HG02623 (cell line): ENCODE results near the gene HOXA5.

Source experiments
- ATAC-seq: cut with Tn5 transposase; IDR thresholded peaks from one replicate; pipeline ENCODE4 v1.9.1; 2021; ENCODE audit warnings: moderate library complexity; ENCODE audit not compliant: unreplicated experiment

HOXA5 gene

DNA sequence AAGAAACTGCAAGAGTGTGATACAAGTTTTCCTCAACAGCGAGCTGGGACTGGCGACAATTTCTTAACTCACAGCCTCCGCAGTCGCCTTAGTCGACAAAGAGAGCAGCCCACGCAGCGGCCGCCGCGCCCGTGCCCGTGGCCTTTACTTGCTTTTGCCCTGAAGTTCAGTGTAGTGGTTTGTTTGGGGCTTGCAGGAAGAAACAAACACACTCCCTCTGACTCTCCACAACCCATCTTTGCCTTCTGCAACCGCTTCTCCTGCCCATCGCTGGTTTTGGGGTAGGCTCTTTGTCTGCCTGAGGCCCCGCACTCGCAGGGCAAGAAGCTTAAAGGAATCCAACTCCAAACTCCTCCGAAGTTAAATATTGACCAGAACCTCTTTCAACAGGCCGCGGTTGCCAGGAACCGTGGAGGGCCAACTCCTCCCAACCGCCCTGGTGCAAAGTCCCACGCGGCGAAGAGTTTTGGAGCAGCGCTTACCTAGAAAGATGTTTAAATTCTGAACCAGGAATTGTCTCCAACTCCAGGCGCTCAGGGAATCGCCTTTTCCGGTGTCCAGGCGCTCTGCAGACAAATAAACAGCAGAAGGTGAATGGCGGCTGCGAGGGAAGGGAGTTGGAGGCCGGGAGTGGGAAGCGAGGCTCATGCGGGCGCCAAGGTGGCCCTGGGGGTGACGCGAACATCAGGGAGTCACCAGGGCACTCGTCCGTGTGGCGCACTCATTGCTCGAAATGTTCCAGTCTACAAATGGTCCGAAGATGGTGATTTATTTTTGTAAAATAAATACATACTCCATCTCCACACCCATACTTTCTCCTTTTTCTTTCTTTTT lies 21.2 kb downstream of the HOXA5 start:
- no peak for ATAC-seq

DNA sequence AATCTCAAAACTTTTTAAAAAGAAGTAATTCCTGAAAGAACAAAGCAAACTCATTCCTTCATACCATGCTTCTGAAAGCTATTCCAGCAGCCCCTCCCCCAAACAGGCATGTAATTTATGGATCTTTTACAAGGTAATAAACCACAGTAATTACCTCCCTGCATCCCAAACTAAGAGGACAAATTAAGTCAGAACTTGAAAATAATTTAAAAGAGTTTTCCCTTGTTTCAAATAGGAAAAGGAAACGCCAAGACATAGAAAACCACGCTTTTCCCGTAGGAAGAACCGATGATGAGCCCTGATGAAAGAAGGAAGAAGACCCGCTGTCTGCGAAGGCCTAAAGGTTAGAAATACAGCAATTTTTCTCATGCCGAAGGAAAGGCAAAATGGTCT lies 21.8 kb downstream of the HOXA5 start:
- ATAC-seq: no peak

DNA sequence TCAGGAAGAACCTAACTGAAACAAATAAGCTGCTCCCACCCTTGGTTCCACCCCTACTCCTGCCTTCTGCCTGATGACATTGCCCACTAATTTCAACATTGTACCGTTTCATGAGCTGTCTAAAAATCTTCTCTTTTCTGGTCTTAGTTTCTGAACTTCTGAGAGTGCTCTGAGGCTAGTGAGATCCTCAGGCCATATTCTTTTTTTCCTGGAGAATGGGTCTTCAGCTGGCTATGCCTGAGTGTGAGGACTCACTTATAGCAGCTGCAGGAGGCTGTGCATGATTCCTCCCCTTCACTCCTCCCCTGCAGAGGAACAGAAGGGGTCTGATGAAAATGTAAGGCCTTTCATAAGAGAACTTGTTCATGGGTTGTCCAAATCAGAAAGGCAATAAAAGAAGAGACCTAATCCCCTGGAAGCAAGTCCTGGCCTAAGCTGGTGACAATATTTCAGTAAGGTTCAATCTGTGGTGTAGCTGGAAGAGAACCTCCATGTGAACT lies 24.0 kb downstream of the HOXA5 start:
- no peak for ATAC-seq

DNA sequence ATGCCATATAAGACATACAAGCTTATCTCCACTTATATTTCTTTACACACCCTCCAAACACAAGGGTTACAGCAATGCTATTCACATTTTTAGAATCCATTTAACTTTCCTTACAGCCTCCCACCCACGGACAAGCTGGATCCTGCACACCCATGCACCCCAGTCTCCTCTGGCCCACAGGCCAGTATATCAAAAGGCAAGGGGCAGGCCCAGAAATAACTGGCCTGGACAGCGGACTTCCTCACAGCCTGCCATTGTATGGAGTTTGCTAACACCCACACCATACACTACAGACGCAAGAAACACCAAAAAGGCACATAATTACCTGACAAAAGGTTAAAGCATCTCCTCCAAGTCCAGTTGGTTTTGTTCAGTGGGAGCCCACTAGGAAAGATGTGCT lies 24.9 kb downstream of the HOXA5 start:
- ATAC-seq: no peak

DNA sequence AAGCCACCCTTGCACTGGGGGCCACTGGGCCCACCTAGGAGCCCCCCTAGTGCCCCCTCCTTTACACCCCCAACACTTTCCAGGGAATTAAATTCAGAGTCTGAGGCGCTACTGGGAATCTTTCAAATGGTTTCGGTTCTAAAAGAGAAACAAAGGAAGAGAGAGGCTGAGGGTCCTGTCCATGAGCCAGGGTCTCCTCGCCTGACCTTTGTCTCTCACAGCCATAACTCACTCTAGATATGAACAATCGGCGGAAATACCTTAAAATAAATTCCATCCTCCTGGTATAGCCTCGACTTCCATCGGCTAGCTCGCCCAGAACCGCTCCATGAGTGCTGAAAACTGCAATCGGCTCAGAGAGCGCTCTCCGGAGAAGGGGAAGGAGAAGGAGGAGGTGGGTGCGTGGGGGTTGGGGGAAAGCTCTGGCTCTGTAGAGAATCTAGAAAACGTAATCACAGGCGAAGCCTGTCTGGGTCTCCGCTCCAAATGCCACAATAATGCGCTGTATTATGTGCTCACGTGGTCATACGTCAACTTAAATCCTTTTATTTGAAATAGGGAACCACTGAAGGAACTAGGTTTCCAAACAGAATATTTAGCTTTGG lies 25.5 kb downstream of the HOXA5 start:
- no peak for ATAC-seq

DNA sequence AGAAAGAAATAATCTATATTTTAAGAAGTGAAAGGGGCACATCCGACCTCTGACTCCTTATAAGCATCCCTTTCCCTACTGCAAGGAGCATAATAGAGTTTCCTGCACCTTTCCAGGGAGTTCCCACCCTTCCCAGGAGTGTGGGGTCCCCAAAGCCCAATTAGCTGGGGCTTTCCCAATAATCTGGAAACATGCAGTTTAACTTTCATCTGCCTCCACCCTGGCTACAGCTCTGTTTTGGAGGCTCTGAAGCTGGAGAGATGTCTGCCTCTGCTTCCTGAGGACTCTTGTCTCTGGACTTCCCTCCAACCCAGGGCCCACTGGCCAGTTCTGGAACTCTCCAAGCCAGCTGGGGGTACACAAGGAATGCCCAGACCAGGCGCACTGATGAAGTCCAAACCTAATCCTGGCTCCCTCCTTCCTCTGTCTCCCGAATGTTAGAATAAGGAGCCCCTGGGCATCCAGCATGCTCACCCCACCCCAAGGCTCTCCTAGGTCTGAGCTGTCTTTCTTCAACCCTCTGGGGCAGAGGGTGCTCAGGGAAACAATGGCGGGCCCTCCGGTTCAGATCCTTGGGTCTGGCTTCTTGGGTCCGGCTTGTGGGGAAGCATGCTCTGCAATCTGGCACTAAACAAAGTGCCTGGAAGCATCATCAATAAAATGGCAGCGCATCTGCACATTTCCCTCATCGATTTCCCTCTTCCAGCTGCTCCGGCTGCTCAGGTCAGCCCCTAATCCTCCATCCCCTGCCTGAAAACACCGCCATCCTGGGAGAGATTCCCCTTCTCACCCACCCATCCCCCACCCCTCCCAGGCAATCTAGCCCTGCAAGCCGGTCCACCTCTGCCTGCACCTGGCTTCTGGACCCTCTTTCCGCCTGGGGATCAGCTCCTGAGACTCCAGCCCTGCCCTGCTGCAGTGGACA lies 26.3 kb downstream of the HOXA5 start:
- no peak for ATAC-seq

DNA sequence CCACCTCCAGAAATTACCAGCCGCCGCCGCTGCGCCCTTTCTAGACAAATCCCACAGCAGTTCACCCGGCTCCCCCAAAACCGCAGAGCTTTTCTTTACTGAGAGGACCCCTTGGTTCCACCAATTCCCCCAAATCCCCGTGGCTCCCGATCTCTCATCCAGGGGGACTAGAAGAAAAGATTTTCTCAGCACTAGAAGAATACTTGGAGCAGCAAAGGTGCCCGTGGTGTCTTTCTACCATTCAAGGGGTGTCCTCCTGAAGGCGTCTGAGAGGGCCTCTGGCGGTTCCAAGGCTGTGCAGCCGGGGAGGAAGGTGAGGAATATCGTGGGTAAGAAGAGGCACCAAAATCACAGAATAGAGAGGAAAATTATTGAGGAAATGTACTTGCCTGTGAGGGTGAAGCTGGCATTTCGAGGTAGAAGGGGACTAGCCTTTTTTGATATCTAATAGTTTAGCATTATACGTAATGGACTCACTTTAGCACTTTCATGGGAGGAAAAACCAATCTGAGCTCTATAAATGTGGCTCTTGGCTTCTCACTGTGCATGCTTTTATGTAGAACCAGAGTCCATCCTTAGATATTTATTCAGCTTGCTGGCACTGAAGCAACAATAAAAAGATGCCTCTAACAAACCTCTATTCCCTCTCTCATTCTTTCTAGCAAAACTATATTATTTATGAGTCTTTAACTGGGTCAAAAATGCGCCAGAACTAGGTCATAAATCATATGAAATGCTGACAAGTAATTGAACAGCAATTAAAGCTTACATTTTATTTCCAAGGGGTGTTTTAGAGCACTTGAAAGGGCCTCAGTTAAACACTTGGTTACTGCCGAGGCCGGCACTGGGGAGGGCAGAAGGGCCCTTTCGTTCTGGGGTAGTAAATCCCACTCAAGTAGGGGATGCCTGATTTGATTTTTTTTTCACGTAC lies 27.2 kb downstream of the HOXA5 start:
- ATAC-seq: no peak

DNA sequence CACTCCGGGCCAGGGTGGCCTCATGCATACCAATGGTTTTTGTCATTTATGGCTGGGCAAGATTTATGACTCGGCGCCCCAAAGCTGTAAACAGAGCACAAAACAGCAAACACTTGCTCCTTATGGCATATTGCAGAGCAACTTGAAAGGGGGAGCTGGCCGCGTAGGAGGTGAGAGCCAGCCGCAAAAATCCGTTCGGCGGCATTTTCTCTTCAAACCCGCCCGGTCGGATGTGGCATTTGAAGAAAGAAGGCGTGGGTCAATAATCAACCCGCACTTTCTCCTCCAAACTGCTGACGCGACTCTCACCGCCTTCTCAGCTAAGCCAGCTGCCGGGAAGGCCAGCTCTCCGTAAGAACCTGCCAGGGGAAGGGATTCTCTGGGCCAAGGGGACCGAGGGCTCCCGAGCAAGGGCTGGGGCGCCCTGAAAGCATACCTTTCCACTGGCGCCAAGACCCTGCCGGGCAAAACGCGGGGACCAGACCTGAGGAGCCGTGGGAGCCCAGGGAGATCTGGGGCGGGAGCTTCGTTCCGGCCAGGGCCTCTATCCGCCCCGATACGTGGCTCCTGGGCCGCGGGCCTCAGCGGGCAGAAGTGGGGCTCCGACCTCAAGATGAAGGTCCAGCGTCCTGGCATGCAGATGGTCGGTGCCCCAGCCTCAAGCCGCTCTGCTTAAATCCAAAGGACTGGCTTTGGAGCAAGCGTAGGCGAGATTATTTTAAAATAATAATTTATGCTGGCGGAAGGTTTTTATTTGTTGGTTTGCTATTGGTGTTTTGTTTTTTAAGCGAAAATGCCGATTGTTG lies 28.1 kb downstream of the HOXA5 start:
- ATAC-seq: no peak

DNA sequence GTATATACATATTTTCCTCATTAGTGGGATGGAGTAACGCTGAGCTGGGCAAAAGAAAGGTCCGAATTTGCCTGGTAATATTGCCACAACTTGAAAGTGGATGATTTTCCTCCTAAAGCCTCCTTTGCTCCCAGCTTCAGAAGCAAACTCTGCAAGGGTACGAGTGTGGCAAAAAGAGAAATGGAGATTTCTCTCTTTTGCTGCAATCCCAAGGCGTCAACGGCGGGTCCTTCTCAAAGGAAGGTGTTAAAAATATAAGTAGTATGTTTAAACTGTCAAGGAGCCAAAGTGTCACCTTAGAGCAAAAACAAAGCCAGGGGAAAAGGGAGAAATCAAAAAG lies 28.6 kb downstream of the HOXA5 start:
- ATAC-seq: no peak

DNA sequence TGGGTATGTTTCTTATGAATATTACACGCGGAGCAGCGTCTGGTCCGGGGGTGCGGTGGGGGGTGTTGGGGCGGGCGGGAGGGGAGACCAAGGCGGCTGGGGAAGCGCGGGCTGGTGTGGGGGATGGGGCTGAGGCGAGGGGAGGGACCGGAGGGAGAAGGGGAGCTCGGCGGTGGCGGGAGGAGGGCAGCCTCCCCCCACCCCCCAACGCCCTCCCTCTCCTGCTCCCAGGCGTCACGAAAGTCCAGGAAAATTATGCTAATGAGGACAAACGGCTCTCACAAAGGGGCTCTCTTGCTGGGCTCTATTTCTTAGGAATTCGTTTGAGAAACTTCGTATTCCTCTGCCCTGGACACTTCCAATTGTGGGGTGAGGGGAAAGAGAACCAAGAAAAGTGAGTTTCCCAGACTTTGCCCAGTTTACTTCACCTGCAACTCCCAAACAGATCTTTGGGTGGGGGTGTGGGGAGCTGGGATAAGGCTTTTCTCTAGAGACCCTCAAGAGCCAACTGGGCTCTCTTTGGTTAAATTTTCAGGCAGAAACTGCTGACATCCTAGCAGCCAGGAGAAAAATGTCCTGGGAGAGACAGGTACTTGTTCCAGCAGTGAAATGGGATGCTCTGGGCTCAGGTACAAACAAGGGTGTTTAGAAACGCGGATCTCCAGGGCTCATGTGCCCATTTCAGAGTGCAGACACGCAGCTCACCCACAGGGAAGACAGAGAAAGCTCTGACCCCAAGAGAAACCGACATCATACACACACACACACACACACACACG lies 29.3 kb downstream of the HOXA5 start:
- ATAC-seq: no peak

DNA sequence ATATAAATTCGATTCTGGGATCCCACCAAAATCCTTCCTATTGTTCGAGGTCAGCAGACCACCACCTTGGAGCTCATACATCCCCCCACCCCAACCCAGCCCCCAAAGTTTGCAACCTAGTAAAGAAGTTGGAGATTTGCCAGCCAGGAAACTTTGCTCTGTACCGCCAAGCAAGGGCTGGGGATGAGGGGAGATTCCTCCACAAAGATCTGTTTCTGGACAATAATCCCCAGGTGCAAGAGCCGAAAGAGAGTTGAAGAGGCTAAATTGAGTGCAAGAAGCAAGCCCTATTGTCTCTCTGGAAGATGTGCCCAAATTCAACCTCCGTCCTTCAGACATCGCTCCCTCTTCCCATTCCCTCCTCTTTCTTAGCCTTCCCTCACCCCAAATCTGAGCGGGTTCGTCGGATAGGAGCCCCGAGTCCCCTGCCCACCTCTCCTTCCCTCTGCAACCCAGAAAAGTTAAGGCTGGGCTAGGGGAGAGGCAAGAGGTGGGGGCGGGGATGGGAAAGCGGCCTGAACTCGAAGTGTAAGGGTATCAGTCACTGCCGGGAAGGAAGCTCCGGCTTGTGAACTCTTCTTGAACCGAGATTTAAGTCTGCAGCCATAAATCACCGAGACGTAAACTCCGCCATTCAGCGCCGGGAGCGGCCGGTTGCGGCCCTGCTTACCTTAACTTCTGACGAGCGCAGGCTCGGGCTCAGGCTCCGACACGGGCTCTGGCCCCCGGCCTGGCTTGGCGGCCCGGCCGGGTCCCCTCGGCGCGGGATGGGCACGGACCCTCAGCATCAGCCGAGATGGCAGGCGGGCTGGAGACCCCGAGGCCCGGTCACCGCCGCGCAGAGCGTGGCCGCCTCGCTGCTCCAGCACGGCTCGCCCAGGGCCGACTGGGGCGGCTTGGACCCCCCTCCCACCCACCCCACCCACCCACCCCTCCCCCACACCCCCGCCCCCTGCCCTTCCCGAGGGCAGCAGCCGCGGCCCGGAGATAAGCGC lies 30.2 kb downstream of the HOXA5 start:
- ATAC-seq: no peak

DNA sequence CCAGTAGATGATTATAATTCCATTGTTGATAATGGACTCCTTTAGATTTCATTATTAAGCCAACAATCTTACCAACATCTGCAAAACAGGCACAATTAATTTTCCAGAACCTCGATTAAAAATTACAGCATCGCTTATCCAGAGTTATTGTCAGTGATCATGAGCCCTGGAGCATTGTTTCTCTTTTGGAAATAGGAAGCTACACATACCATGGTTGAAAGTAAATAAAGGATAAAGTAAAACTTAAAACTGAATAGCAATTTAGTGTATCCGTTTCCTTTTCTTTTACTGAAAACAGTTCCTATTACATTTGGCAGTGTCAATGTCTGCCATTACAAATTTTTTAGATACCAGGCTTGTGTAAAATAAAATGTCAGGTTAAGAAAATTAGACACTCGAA lies 31.1 kb downstream of the HOXA5 start:
- no peak for ATAC-seq

DNA sequence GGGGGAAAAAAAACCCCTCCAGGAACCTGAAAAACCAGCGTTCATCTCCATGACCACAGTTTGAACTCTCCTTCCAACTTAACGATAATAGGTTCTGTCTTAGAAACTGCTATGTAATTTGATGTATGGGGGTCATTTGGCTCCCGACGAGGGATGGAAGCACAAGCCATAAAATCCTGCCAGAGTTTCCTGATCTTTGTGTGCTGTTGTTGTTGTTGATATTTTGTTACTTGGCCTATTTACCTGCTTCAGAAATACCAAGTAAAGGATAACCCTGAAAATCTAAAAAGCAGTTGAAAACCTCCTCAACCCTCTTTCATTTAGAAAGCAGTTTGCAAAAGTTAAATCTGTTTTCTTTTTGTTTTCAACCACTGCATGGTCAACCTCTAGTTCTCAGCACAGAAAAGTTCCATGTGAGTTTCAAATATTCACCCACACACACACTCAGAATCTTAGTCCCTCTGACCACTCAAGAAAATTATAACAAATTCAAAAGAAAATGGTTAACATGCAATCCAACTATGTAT lies 31.7 kb downstream of the HOXA5 start:
- no peak for ATAC-seq

DNA sequence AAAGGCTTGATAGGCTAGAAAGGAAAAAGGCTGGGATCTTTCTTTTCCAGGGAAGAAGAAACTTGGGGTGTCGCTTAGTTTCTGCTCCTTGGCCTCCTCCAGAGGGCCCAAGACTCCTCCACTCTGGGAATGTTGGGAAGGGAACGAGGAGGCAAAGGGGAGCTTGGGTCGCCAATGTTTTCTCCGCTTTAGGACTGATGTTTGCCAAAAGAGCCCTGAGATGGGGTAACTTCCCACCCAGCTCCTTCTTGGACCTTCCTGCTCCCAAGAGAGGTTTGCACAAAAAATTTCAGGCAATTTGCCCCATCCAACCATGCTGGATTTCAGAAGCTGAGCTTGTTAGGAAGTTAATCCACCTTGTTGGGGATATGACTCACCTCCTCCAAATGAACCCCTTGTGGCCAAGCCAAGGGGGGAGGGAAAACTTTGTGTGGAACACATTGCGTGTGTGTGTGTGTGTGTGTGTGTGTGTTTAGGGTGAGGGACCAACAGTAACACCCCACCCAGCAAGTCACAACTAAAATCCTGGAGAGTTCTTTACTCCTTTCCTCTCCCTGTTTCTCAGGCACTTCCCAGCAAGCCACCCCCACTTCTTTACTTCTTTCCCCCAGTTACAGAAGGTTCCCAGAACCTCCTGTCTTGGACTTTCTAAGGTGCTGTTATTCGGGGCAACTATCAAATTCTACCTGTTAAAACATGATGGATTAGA lies 32.3 kb downstream of the HOXA5 start:
- no peak for ATAC-seq

DNA sequence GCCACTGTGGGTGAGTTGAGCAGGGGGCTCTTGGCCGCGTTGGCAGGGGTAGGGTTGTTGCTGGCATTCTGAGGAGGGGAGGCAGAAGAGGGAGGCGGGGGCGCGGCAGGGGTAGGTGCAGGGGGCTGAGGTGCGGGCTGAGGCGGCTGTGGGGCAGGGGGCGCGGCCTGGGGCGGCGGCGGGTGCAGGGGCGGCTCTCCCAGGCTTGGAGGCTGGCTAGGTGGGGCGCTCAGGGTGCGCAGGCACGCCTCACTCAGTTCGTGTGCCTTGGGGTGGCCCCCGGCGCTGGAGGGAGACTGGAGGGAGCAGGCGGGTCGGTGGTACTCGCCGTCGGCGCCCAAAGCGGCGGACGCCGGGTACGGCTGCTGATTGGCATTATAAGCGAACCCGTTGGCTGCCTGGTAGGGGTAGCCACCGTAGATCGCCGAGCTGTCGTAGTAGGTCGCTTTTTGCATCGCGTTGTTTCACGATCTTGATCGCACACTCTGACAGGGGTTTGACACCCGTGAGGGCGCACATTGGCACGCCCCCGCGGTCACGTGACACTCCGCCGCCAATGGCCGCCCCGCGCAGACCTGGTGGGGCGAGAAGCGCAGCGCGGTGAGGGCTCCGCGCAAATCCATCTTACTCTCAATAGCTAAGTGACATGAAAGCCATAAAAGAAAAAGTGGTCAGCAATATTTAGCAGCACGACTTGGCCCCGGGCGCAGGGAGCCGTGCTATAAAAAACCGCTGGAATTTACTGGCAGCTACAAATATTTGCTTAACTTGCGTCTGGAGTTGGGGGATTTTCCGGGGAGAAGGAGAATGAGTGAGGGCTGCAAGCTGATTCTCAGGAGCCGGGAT lies 33.1 kb downstream of the HOXA5 start:
- no peak for ATAC-seq
